AG09309 (cell line): ENCODE data around the gene SURF4.

Source experiments
- DNase-seq: peaks from one replicate; pipeline ENCODE4 v3.0.0-alpha.2; 2010; ENCODE audit warnings: low read depth
- H3K4me3 ChIP-seq: 2 replicates; pipeline ENCODE4 v1.5.1; 2011; ENCODE audit warnings: mild to moderate bottlenecking, low read depth, low read length, moderate library complexity; ENCODE audit not compliant: control insufficient read depth
- TF ChIP-seq, protein P1 (sequence below): IDR thresholded peaks from 2 replicates; pipeline ENCODE4 v1.5.1; 2011; ENCODE audit warnings: mild to moderate bottlenecking, low read depth, low read length, inconsistent platforms; ENCODE audit not compliant: insufficient read depth, control insufficient read depth; ENCODE audit errors: missing control alignments

The SURF4 gene

DNA sequence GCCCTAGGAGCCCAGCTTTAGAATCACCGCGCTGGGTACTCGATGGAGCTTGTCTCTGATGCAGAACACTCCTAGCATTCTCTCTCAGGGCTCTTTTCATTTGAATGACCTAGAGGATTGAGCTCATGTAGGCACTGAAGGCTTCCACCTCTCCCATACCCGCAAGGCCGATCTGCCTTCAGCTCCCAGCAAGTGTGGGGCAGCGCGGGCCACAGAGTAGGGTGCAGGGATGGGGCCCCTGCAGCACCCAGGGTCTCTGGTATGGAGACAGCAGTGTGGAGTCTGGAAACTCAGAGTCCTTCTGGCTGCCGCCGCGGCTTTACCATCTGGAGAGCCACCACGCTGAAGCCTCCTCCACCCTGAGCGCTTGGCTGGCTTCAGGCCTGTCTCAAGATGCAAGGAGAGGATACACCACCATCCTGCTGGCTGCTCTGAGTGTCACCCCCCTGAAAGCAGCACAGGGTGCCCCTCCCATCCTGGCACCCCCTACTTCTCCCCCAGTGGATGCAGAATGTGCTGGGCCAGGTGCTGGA lies 13.2 kb upstream of the SURF4 start:
- no peak overlapping the region for H3K4me3 ChIP-seq
- no peak for DNase-seq
- TF ChIP-seq, protein P1, sequence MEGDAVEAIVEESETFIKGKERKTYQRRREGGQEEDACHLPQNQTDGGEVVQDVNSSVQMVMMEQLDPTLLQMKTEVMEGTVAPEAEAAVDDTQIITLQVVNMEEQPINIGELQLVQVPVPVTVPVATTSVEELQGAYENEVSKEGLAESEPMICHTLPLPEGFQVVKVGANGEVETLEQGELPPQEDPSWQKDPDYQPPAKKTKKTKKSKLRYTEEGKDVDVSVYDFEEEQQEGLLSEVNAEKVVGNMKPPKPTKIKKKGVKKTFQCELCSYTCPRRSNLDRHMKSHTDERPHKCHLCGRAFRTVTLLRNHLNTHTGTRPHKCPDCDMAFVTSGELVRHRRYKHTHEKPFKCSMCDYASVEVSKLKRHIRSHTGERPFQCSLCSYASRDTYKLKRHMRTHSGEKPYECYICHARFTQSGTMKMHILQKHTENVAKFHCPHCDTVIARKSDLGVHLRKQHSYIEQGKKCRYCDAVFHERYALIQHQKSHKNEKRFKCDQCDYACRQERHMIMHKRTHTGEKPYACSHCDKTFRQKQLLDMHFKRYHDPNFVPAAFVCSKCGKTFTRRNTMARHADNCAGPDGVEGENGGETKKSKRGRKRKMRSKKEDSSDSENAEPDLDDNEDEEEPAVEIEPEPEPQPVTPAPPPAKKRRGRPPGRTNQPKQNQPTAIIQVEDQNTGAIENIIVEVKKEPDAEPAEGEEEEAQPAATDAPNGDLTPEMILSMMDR = no peak

DNA sequence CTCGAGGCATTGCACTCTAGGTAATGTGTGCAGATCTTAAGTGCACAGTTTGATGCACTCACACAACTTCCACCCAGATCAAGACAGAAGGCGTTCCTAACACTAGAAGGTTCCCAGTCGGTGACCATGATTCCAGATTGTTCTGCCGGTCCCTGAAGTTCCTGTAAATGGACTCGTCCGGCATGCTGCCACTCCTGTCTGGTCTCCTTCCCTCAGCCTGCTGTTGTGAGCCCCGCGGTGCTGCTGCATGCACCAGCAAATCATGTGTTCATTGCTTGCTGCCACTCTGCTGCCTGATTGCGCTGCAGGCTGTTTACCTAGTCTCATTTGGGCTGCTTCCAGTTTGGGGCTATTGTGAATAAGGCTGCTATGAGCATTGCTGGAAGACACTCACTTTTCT lies 11.8 kb upstream of the SURF4 start:
- no peak overlapping the region for H3K4me3 ChIP-seq
- DNase-seq = no peak
- TF ChIP-seq, protein P1 = no peak

DNA sequence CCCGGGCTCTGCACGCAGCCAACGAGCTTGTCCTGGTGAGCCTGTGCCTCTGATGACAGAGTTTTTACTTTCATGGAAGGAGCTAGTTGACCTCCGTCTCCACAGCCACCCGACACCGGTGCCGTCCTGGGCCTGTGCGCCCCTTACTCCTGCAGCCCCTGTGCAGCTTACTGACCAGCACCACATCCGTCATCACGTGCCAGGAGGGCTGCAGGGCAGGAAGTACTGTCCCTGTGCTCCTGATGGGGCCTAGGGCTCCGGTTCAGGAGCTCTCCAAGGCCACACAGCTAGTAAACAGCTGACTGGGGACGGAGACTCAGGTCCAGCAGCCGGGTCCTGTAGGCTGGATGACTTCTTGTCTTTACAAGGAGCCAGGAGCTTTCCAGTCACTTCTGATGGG lies 10.5 kb upstream of the SURF4 start:
- DNase-seq = no peak
- TF ChIP-seq, protein P1 = no peak
- no peak overlapping the region for H3K4me3 ChIP-seq

DNA sequence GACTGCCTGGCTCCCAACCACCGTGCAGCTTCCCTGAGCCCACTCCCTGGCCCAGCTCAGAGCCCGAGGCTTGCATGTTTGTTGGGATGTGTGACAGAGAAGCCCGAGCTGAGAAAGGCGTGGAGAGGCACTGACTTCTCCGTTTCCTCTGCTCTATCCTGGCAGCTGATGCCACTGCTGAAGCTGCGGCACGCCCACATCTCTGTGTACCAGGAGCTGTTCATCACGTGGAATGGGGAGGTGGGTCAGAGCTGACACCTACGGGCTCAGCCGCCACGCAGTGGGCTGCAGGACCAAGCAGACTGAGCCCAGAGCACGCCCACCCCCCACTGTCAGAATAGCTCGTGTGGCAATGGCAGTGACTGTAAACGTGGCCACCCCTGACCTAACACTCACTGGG lies 9.6 kb upstream of the SURF4 start:
- TF ChIP-seq, protein P1 = no peak
- no peak overlapping the region for H3K4me3 ChIP-seq
- DNase-seq = no peak

DNA sequence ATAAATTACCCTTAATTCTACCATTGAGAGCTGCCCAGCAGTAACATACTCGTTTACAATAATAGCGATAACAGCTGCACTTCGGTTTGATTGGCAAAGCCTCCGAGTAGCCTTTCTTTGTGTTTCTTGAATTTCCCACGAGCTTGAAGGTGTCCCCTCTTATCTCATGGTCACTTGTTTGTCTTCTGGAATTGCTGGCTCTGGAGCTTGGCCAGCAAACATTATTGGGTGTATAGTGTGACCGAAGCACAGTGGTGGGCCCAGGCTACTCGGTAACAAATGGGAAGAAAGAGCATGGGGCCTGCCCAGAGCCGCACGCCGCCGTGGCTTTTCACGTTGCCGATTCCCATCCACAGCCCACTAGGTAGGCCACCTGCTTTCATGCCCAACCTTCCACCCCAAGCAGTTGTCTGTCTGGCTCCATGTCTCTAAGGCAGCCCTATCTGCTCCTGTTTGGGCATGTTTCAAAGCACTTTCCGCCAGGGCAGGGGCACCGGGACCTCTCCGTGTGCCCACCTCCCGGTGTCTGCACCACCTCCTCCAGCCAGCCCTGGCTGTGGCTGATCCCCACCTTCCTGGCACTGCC lies 9.0 kb upstream of the SURF4 start:
- no peak overlapping the region for H3K4me3 ChIP-seq
- DNase-seq = no peak
- TF ChIP-seq, protein P1 = no peak

DNA sequence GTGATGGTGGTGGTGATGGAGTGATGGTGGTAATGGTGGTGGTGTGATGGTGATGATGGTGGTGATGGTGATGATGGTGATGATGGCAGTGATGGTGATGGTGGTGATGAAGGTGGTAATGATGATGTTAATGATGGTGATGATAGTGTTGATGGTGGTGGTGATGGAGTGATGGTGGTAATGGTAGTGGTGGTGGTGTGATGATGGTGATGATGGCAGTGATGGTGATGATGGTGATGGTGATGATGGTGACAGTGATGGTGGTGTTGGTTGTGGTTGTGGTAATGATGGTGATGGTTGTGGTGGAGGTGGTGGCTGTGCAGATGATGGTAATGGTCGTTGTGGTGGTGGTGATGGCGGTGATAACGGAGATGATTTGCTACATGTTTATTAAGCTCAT lies 7.6 kb upstream of the SURF4 start:
- DNase-seq = no peak
- H3K4me3 ChIP-seq = no peak overlapping the region
- TF ChIP-seq, protein P1 = no peak
